WERI-Rb-1 (cell line): Measurements from ENCODE around the gene PDE4B.

Experiments
- DNase-seq: peaks from one replicate; pipeline ENCODE4 v3.0.0-alpha.2; 2020
- H3K27ac ChIP-seq: fragments of 250-450 bp; sonication (Bioruptor Pico); 2 replicates; pipeline ENCODE4 v1.5.1; 2020; ENCODE audit warnings: mild to moderate bottlenecking, moderate library complexity
- H3K27me3 ChIP-seq: fragments of 250-450 bp; sonication (Bioruptor Pico); 2 replicates; pipeline ENCODE4 v1.5.1; 2021; ENCODE audit warnings: mild to moderate bottlenecking, low read depth, moderate library complexity; ENCODE audit not compliant: insufficient read depth, severe bottlenecking
- H3K36me3 ChIP-seq: fragments of 250-450 bp; sonication (Bioruptor Pico); 2 replicates; pipeline ENCODE4 v1.5.1; 2020; ENCODE audit warnings: mild to moderate bottlenecking, moderate library complexity
- H3K4me3 ChIP-seq: 2 replicates; pipeline ENCODE4 v1.5.1; 2011; ENCODE audit warnings: low read depth, mild to moderate bottlenecking, control low read depth, low read length
- H3K9me3 ChIP-seq: fragments of 250-450 bp; sonication (Bioruptor Pico); 2 replicates; pipeline ENCODE4 v1.5.1; 2021; ENCODE audit warnings: mild to moderate bottlenecking, moderate library complexity; ENCODE audit not compliant: severe bottlenecking
- TF ChIP-seq, protein P1 (sequence below): IDR thresholded peaks from 2 replicates; pipeline ENCODE4 v1.5.1; 2011; ENCODE audit warnings: low read depth, mild to moderate bottlenecking, control low read depth, inconsistent platforms, low read length

Gene PDE4B

DNA sequence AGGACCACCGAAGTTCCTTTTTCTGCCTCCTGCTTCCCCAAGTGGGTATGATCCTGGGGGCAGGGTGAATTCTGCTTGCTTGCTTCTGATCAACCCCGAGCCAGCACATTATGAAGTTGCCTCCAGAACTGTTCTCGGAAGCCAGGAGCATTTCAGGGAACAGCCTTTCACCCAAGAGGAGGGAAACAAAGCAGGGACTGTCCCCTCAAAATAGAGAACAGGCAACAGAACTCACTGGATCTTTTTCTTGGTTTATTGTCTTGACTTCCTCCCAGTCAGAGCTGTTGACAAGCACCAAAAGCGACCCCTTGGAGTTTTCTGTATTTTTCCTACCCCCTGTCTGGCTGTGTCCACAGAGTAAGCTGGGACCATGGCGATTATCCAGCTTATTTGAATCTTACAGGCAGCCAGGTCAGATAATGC, 482.9 kb downstream of the PDE4B start:
- Histone ChIP-seq H3K9me3 (no peaks in the 10 kb centered on the region), H3K27me3 (no peaks in the 10 kb centered on the region), H3K36me3 (no peaks in the 10 kb centered on the region), H3K27ac (no peak overlapping the region), H3K4me3 (no peak overlapping the region)
- TF ChIP-seq, protein P1, sequence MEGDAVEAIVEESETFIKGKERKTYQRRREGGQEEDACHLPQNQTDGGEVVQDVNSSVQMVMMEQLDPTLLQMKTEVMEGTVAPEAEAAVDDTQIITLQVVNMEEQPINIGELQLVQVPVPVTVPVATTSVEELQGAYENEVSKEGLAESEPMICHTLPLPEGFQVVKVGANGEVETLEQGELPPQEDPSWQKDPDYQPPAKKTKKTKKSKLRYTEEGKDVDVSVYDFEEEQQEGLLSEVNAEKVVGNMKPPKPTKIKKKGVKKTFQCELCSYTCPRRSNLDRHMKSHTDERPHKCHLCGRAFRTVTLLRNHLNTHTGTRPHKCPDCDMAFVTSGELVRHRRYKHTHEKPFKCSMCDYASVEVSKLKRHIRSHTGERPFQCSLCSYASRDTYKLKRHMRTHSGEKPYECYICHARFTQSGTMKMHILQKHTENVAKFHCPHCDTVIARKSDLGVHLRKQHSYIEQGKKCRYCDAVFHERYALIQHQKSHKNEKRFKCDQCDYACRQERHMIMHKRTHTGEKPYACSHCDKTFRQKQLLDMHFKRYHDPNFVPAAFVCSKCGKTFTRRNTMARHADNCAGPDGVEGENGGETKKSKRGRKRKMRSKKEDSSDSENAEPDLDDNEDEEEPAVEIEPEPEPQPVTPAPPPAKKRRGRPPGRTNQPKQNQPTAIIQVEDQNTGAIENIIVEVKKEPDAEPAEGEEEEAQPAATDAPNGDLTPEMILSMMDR = no peak
- DNase-seq = no peak

DNA sequence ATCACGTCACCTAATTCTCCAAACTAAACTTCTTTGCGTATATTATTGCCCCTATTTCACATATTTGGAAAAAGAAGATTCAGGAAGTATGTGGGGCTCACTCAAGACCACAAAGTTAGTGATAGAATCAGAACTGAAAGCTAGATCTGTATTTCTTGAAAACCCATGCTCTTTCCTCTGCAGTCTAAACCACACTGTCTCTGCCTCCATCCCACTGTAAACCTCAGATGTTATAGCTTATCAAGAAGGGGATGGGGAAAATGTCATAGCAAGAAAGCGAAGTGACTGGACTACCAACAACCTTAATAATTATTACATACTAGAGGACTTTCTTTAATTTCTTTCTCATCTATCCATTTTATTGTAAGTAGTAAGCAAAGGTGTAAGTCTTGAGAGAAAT, 483.5 kb downstream of the PDE4B start:
- no peaks in the 10 kb centered on the region for H3K27me3 ChIP-seq
- no peak overlapping the region for H3K27ac ChIP-seq
- no peak for DNase-seq
- no peaks in the 10 kb centered on the region for H3K9me3 ChIP-seq
- no peak overlapping the region for H3K4me3 ChIP-seq
- TF ChIP-seq, protein P1 = no peak
- no peaks in the 10 kb centered on the region for H3K36me3 ChIP-seq

DNA sequence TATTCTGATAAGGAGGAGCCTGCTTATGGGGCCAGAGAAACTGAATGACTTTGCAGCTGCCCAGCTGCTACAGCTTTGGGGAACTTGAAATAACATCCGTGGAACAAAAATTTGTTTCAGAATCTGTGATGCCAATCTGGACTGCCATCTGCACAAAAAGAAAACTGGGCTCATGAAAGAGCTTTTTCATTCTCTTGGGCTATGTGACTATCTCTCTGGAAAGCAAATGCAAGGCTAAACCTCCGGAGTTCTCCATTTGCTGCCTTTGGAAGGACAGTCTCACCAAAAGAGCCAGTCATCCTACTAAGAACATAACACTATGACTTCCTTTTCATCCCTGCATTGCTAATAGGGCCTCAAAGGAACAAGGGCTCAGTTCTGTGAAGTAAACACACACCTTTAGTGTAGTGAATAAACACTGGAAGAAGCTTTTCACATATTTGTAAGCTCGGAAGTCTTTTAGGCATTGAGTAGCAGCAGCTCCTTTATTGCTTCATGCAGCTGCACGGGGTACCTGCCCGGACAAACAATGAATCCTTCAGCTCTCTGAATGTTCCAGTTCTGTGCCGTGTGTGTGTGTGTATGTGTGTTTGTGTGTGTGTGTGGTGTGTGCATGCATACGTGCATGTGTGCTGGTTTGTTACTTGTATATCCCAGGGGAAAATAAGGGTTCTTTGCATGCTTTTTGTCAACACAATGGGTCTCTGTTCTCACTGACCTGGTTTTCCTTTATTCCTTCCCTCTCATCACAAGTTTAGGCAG, 485.7 kb downstream of the PDE4B start:
- no peaks in the 10 kb centered on the region for H3K9me3 ChIP-seq
- H3K27me3 ChIP-seq = no peaks in the 10 kb centered on the region
- TF ChIP-seq, protein P1 = no peak
- no peaks in the 10 kb centered on the region for H3K36me3 ChIP-seq
- H3K4me3 ChIP-seq = no peak overlapping the region
- H3K27ac ChIP-seq = no peak overlapping the region
- DNase-seq = no peak

DNA sequence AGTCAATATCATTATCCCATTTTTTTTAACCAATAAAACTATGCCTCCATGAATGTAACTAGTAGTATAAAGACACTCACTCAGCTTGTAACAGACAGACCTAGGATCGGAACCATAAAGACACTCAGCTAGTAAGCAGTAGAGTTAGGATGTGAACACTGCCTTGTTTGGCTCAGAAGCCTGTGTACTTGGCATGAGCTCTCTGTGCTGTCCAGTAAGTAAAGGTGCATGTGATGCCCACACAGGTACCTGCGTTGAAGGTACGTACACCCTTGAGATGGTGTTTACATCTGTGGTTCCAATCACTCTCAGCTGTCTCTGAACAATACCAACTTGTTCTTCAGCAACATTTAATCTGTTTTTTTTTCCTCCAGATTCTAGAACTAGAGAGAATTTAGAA, 489.1 kb downstream of the PDE4B start:
- Histone ChIP-seq H3K36me3 (no peaks in the 10 kb centered on the region), H3K9me3 (no peaks in the 10 kb centered on the region), H3K4me3 (no peak overlapping the region), H3K27me3 (no peaks in the 10 kb centered on the region), H3K27ac (no peak overlapping the region)
- DNase-seq = no peak
- TF ChIP-seq, protein P1 = no peak

DNA sequence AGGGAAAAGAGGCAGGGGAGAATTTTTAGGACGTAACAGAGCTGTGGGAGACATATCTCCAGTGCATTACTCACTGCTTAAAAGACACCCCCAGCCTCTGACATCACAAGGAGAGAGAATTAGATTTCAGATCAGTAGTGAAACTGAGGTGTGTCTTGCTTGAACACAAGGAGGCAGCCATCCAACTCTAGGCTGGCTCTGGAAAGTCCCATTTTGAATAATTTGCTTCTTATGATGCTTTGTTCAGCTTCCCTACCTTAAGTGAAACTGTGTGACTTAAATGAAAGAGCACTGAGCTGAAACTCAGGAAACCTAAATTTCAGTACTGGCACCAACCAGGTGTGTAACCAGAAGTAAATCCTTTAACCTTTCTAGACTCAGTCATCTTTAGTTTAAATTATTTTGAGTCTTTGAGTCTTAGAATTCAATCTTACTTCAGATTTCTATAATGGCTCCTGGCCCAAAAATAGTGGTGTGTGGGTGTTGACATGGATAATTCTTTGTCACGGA, 489.7 kb downstream of the PDE4B start:
- TF ChIP-seq, protein P1 = no peak
- Histone ChIP-seq H3K36me3 (no peaks in the 10 kb centered on the region), H3K27me3 (no peaks in the 10 kb centered on the region), H3K4me3 (no peak overlapping the region), H3K27ac (no peak overlapping the region), H3K9me3 (no peaks in the 10 kb centered on the region)
- DNase-seq = no peak
